OCI-LY1 (cell line): ENCODE data around the gene AMOT.

Experiments used
- H2AFZ ChIP-seq: fragments of 200-600 bp; sonication (generic), shearing (Covaris generic); 2 replicates; pipeline ENCODE4 v1.6.0; 2014; ENCODE audit warnings: antibody characterized with exemption, mild to moderate bottlenecking, low read length
- H3F3A ChIP-seq: fragments of 200-600 bp; sonication (generic), shearing (Covaris generic); 2 replicates; pipeline ENCODE4 v1.6.0; 2014; ENCODE audit warnings: mild to moderate bottlenecking, antibody characterized with exemption, low read length, moderate library complexity; ENCODE audit not compliant: insufficient read depth
- H3K27ac ChIP-seq: fragments of 200-600 bp; sonication (generic); 2 replicates; pipeline ENCODE4 v1.5.1; 2014; ENCODE audit warnings: low read length, mixed run types, mild to moderate bottlenecking, low read depth; ENCODE audit not compliant: poor library complexity, severe bottlenecking
- H3K27me3 ChIP-seq: fragments of 200-600 bp; sonication (generic); 2 replicates; pipeline ENCODE4 v1.6.0; 2014; ENCODE audit warnings: antibody characterized with exemption, mild to moderate bottlenecking, low read length, moderate library complexity; ENCODE audit not compliant: insufficient read depth
- H3K36me3 ChIP-seq: fragments of 200-600 bp; sonication (generic); 2 replicates; pipeline ENCODE4 v1.6.1; 2014; ENCODE audit warnings: mild to moderate bottlenecking, antibody characterized with exemption, low read length, moderate library complexity, mixed read lengths; ENCODE audit not compliant: insufficient read depth
- H3K4me1 ChIP-seq: fragments of 200-600 bp; sonication (generic); 2 replicates; pipeline ENCODE4 v1.5.1; 2014; ENCODE audit warnings: mild to moderate bottlenecking, low read length, moderate library complexity; ENCODE audit not compliant: insufficient read depth, severe bottlenecking
- H3K4me2 ChIP-seq: fragments of 200-600 bp; sonication (generic), shearing (Covaris generic); 2 replicates; pipeline ENCODE4 v1.6.1; 2014; ENCODE audit warnings: low read length
- H3K4me3 ChIP-seq: fragments of 200-600 bp; sonication (generic); 2 replicates; pipeline ENCODE4 v1.5.1; 2014; ENCODE audit warnings: low read length, low read depth, mild to moderate bottlenecking, mixed read lengths; ENCODE audit not compliant: poor library complexity, severe bottlenecking
- H3K79me2 ChIP-seq: fragments of 200-600 bp; shearing (Covaris generic); 2 replicates; pipeline ENCODE4 v1.6.1; 2016; ENCODE audit warnings: mixed run types, low read length, mixed read lengths; ENCODE audit not compliant: insufficient read depth
- H3K9ac ChIP-seq: fragments of 200-600 bp; sonication (generic), shearing (Covaris generic); 2 replicates; pipeline ENCODE4 v1.6.1; 2014; ENCODE audit warnings: mild to moderate bottlenecking, low read length, mixed read lengths
- H3K9me2 ChIP-seq: fragments of 200-600 bp; sonication (generic), shearing (Covaris generic); 2 replicates; pipeline ENCODE4 v1.6.1; 2014; ENCODE audit warnings: low read depth, mild to moderate bottlenecking, low read length, mixed read lengths
- H3K9me3 ChIP-seq: fragments of 200-600 bp; shearing (Covaris generic); 2 replicates; pipeline ENCODE4 v1.6.1; 2014; ENCODE audit warnings: low read length, mixed read lengths
- H4K20me1 ChIP-seq: fragments of 200-600 bp; sonication (generic), shearing (Covaris generic); 2 replicates; pipeline ENCODE4 v1.6.0; 2016; ENCODE audit warnings: mild to moderate bottlenecking, low read length; ENCODE audit not compliant: insufficient read depth
- EZH2 ChIP-seq: fragments of 200-600 bp; sonication (generic), shearing (Covaris generic); IDR thresholded peaks from 2 replicates; pipeline ENCODE4 v1.8.0; 2017; ENCODE audit warnings: borderline replicate concordance, mixed run types, mild to moderate bottlenecking, antibody characterized with exemption, low read length, moderate library complexity, mixed read lengths
- TF ChIP-seq, protein P1 (sequence below): fragments of 200-600 bp; sonication (generic), shearing (Covaris generic); IDR thresholded peaks from 2 replicates; pipeline ENCODE4 v1.5.1; 2017; ENCODE audit warnings: mild to moderate bottlenecking, antibody characterized with exemption, low read length, moderate library complexity, mixed read lengths

Gene AMOT, protein sequence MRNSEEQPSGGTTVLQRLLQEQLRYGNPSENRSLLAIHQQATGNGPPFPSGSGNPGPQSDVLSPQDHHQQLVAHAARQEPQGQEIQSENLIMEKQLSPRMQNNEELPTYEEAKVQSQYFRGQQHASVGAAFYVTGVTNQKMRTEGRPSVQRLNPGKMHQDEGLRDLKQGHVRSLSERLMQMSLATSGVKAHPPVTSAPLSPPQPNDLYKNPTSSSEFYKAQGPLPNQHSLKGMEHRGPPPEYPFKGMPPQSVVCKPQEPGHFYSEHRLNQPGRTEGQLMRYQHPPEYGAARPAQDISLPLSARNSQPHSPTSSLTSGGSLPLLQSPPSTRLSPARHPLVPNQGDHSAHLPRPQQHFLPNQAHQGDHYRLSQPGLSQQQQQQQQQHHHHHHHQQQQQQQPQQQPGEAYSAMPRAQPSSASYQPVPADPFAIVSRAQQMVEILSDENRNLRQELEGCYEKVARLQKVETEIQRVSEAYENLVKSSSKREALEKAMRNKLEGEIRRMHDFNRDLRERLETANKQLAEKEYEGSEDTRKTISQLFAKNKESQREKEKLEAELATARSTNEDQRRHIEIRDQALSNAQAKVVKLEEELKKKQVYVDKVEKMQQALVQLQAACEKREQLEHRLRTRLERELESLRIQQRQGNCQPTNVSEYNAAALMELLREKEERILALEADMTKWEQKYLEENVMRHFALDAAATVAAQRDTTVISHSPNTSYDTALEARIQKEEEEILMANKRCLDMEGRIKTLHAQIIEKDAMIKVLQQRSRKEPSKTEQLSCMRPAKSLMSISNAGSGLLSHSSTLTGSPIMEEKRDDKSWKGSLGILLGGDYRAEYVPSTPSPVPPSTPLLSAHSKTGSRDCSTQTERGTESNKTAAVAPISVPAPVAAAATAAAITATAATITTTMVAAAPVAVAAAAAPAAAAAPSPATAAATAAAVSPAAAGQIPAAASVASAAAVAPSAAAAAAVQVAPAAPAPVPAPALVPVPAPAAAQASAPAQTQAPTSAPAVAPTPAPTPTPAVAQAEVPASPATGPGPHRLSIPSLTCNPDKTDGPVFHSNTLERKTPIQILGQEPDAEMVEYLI

DNA sequence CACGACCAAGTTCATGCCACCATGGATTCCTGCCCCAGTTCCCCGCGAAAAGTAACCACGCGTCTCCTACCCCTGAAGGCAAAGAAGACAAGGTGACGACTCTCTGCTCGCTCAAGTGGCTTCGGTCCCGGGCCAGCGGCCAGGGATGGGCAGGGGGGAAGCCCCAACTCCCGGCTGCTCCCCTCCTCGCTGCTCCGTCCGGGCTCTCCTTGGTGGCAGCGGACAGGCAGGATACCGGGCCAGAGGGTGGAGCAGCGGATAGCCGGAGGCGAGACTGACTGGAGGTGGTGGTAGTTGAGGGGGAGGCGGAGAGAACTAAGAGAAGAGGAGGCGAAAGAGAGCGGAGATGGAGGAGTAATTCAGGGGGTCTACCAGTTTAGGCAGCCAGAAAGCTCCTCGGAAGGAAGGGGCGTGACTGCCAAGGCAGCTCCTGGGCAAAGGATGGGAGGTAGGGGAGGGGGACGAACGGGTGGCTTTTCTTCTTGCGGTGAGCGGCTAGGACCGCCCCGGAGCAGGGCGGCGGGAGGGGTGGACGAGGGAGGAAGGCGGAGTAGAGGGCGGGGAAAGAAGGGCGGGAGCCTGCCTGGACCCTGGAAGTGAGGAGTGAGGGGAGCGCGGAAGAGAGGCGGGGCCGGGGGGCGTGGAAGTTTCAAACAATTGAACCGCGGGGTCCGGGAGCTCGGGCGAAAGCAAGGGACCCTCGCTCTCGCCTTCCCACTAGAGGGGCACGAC lies at the start of gene AMOT:
TSS of gene AMOT (minus strand) at position 450 of the 732 bp plus-strand sequence. CDS start 17,705 bp downstream, outside the sequence.
- no peaks in the 10 kb centered on the region for H3K4me1 ChIP-seq
- H3K27ac ChIP-seq = no peak within 1 kb of the TSS
- H3K9me3 ChIP-seq = no peaks in the 10 kb centered on the region
- H3K9ac ChIP-seq = no peak within 1 kb of the TSS
- TF ChIP-seq, protein P1, sequence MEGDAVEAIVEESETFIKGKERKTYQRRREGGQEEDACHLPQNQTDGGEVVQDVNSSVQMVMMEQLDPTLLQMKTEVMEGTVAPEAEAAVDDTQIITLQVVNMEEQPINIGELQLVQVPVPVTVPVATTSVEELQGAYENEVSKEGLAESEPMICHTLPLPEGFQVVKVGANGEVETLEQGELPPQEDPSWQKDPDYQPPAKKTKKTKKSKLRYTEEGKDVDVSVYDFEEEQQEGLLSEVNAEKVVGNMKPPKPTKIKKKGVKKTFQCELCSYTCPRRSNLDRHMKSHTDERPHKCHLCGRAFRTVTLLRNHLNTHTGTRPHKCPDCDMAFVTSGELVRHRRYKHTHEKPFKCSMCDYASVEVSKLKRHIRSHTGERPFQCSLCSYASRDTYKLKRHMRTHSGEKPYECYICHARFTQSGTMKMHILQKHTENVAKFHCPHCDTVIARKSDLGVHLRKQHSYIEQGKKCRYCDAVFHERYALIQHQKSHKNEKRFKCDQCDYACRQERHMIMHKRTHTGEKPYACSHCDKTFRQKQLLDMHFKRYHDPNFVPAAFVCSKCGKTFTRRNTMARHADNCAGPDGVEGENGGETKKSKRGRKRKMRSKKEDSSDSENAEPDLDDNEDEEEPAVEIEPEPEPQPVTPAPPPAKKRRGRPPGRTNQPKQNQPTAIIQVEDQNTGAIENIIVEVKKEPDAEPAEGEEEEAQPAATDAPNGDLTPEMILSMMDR = no peak
- TF ChIP-seq EZH2 = no peak
- no peaks in the 10 kb centered on the region for H3K79me2 ChIP-seq
- no peak within 1 kb of the TSS for H2AFZ ChIP-seq
- no peak within 1 kb of the TSS for H3K4me3 ChIP-seq
- no peak within 1 kb of the TSS for H3K4me2 ChIP-seq
- H3F3A ChIP-seq = no peaks in the 10 kb centered on the region
- no peaks in the 10 kb centered on the region for H3K27me3 ChIP-seq
- no peaks in the 10 kb centered on the region for H3K36me3 ChIP-seq
- no peaks in the 10 kb centered on the region for H3K9me2 ChIP-seq
- no peaks in the 10 kb centered on the region for H4K20me1 ChIP-seq

DNA sequence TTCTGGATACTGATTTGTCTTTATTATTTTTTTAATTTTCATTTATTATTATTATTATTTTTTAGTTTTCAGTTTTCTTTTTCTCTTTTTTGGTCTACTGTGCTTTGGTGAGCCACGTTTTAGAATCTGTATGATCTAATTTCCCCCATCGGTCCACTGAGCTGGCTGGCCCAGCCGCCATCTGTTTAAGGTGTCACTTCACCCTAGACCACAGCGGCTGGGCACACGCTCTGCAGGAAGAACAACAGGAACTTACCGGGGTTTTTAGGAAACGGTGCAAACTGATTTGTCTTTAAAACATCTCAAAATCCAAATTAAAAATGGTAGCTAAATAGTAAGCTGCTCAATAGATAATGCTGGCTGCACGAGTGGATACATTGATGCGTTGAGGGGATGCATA lies 48.8 kb upstream of the AMOT start:
- Histone ChIP-seq H3F3A (no peaks in the 10 kb centered on the region), H3K79me2 (no peaks in the 10 kb centered on the region), H3K9me2 (no peaks in the 10 kb centered on the region), H3K4me3 (no peak overlapping the region), H3K4me2 (no peak overlapping the region), H2AFZ (no peak overlapping the region), H3K36me3 (no peaks in the 10 kb centered on the region), H3K27me3 (no peaks in the 10 kb centered on the region), H3K27ac (no peak overlapping the region), H3K9me3 (no peaks in the 10 kb centered on the region), H3K9ac (no peak overlapping the region), H3K4me1 (no peaks in the 10 kb centered on the region), H4K20me1 (no peaks in the 10 kb centered on the region)
- no peak for TF ChIP-seq EZH2
- TF ChIP-seq, protein P1 = no peak

DNA sequence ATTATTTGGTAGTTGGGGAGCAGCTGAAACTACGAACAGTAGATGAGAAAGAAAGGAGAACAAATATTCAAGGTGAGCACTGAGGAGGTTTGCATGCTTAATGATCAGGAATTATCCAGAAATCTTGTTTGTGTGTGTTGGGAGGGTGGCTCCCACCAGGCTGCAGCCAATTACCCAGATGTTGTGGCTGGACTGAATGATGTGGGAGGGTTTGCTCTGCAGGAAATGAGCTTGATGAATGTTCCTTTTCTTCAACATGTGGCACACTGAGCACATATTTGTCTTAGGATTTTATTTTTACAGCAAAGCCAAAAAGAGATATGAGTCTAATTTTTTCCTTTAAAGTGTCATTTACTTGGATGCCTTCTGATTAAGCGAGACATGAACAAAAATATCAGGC lies 48.3 kb upstream of the AMOT start:
- H3K4me1 ChIP-seq = no peaks in the 10 kb centered on the region

More for the DNA sequence above, 48.3 kb upstream of the AMOT start:
- no peak overlapping the region for H3K4me3 ChIP-seq
- H3K9me3 ChIP-seq = no peaks in the 10 kb centered on the region
- no peaks in the 10 kb centered on the region for H3K36me3 ChIP-seq
- no peak overlapping the region for H3K4me2 ChIP-seq
- no peak overlapping the region for H3K9ac ChIP-seq
- H3K9me2 ChIP-seq = no peaks in the 10 kb centered on the region
- no peak overlapping the region for H3K27ac ChIP-seq
- no peaks in the 10 kb centered on the region for H3K27me3 ChIP-seq
- H4K20me1 ChIP-seq = no peaks in the 10 kb centered on the region
- TF ChIP-seq EZH2 = no peak
- TF ChIP-seq, protein P1 = no peak
- H3F3A ChIP-seq = no peaks in the 10 kb centered on the region
- H2AFZ ChIP-seq = no peak overlapping the region
- no peaks in the 10 kb centered on the region for H3K79me2 ChIP-seq
